Right lobe of liver (tissue), 4 donors: ENCODE results near the gene AGAP3.

Experiments used
- POLR2A ChIP-seq: fragments of 450-650 bp; IDR thresholded peaks from one replicate; pipeline ENCODE4 v1.6.1; 2017; ENCODE audit warnings: antibody characterized with exemption, mild to moderate bottlenecking
- TF ChIP-seq, protein P1 (sequence below), 4 donors: fragments of 200-600 bp in 3 of 4; fragments of 450-650 bp in 1 of 4; IDR thresholded peaks; one replicate each; pipeline versions ENCODE4 v1.5.1 to v1.8.0; 2016 to 2022; ENCODE audit warnings: antibody characterized with exemption in 4 of 4, mild to moderate bottlenecking in 2 of 4
- donor health status: DM: no; HTN: no; CAD: no.
- donor health status: DM: no; HTN: no; CAD: no.
- donor health status: DM: no; HTN: yes; CAD: no.

DNA sequence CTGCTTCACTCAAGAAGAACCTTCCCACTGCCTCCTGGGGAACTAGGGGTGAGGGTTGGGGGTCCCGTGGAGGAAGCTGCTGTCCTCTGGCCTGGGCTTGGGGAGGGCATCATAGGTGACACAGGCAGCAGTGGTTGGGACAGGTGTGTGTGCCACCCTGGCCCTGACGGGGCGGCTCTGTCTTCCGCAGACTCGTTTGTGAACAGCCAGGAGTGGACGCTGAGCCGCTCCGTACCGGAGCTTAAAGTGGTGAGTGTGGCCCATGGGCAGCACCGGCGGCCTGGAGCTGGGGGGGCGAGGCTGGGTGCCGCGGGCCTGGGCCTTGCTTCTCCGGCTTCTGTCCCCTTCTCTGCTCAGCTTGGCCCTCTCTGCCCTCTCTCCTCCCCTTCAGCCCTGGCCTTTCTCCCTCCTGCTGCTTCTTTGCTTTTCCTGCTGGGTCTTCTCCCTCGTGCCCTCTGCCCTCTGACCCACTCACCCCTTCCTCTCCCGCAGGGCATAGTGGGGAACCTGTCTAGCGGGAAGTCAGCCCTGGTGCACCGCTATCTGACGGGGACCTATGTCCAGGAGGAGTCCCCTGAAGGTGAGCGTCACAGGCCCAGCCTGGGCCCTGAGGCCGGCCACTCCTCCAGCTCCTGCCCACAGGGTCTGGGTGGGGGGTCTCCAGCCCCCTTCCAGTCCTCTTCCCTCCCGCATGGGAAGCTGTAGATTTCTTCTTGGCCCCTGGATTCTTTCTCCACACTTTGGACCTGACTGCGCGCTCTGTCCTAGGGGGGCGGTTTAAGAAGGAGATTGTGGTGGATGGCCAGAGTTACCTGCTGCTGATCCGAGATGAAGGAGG is 30.5 kb downstream of the AGAP3 start:
- TF ChIP-seq, protein P1, sequence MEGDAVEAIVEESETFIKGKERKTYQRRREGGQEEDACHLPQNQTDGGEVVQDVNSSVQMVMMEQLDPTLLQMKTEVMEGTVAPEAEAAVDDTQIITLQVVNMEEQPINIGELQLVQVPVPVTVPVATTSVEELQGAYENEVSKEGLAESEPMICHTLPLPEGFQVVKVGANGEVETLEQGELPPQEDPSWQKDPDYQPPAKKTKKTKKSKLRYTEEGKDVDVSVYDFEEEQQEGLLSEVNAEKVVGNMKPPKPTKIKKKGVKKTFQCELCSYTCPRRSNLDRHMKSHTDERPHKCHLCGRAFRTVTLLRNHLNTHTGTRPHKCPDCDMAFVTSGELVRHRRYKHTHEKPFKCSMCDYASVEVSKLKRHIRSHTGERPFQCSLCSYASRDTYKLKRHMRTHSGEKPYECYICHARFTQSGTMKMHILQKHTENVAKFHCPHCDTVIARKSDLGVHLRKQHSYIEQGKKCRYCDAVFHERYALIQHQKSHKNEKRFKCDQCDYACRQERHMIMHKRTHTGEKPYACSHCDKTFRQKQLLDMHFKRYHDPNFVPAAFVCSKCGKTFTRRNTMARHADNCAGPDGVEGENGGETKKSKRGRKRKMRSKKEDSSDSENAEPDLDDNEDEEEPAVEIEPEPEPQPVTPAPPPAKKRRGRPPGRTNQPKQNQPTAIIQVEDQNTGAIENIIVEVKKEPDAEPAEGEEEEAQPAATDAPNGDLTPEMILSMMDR (IDR thresholded peaks at IDR 0.05), result no peak
- TF ChIP-seq POLR2A, result no peak
